ENCODE measurements around the gene FLACC1.

- TF ChIP-seq POLR2AphosphoS5 (IDR thresholded peaks at IDR 0.05; ENCODE audit: borderline replicate concordance, low read depth, low read length) (no peak), EZH2 (IDR thresholded peaks at IDR 0.05) (no peak), FOXP2 (optimal IDR thresholded peaks at IDR 0.05; ENCODE audit: control extremely low read depth, extremely low read length, insufficient read depth) (no peak)
These were observed 101.6 kb downstream of the FLACC1 start for GRCh38 chr2:201255408-201256033.
